ENCODE data around the gene SLC7A4. TPM values are rescaled to one million over a fixed set of nuclear protein-coding genes. Genes with fewer than 3 reads are reported as not detected.
"Not testable (repeated sequence)": the region's sequence is repeated elsewhere in the genome, so short reads cannot be mapped to it uniquely, and the experiment has no call there.

The SLC7A4 gene
- total RNA-seq, 2 experiments from 2014 or later: not detected

- H3K4me1 Mint-ChIP-seq (ENCODE audit: low read depth): peaks cover 15% of the 10 kb centered on the region
- DNase-seq: no peak
- ChIA-PET POLR2A (interaction anchor here (0.7 kb wide), 1 partner anchor 29 kb away, joined by 3 read pairs; the partner anchor contains the start of gene P2RX6), CTCF (interaction anchor here (1.0 kb wide), 1 partner anchor 59 kb away, joined by 3 read pairs; no protein-coding TSS in a partner anchor)
- peaks cover 21% of the 10 kb centered on the region for H3K27me3 Mint-ChIP-seq
- no peak for TF ChIP-seq CTCF (IDR thresholded peaks at IDR 0.05)
- H3K36me3 Mint-ChIP-seq (ENCODE audit: low read depth): no peaks in the 10 kb centered on the region
- no peak overlapping the region for H3K4me3 Mint-ChIP-seq
- no peaks in the 10 kb centered on the region for H3K9me3 Mint-ChIP-seq
- intact Hi-C loops (cut with micrococcal nuclease): loop anchor here (10.0 kb wide), 1 partner anchor 51 kb away; no protein-coding TSS in a partner anchor
- H3K27ac Mint-ChIP-seq: no peak overlapping the region
- ATAC-seq: no peak
These were observed 11.6 kb upstream of the SLC7A4 start for GRCh38 chr22:21043860-21044535.

- no peak for ATAC-seq
- intact Hi-C loops (cut with micrococcal nuclease): loop anchor here (10.0 kb wide), 1 partner anchor 52 kb away; no protein-coding TSS in a partner anchor
- ChIA-PET POLR2A (interaction anchor here (0.7 kb wide), 1 partner anchor 28 kb away, joined by 3 read pairs; the partner anchor contains the start of gene P2RX6), CTCF (no interaction called here)
- H3K4me3 Mint-ChIP-seq: no peak overlapping the region
- peaks cover 25% of the 10 kb centered on the region for H3K27me3 Mint-ChIP-seq
- no peaks in the 10 kb centered on the region for H3K9me3 Mint-ChIP-seq
- DNase-seq: no peak
- no peak overlapping the region for H3K27ac Mint-ChIP-seq
- H3K36me3 Mint-ChIP-seq (ENCODE audit: low read depth): no peaks in the 10 kb centered on the region
- peaks cover 15% of the 10 kb centered on the region for H3K4me1 Mint-ChIP-seq (ENCODE audit: low read depth)
- TF ChIP-seq CTCF (IDR thresholded peaks at IDR 0.05): no peak
These were observed 10.9 kb upstream of the SLC7A4 start for GRCh38 chr22:21042978-21043859.

- H3K4me3 Mint-ChIP-seq: no peak overlapping the region
- ChIA-PET CTCF (no interaction called here), POLR2A (no interaction called here)
- ATAC-seq (no peak), DNase-seq (no peak)
- peaks cover 28% of the 10 kb centered on the region for H3K27me3 Mint-ChIP-seq
- intact Hi-C loops (cut with micrococcal nuclease): loop anchor here (10.0 kb wide), 1 partner anchor 53 kb away; no protein-coding TSS in a partner anchor
- no peak overlapping the region for H3K27ac Mint-ChIP-seq
- peaks cover 15% of the 10 kb centered on the region for H3K4me1 Mint-ChIP-seq (ENCODE audit: low read depth)
- H3K36me3 Mint-ChIP-seq (ENCODE audit: low read depth): no peaks in the 10 kb centered on the region
- no peak for TF ChIP-seq CTCF (IDR thresholded peaks at IDR 0.05)
- H3K9me3 Mint-ChIP-seq: no peaks in the 10 kb centered on the region
These were observed 9.6 kb upstream of the SLC7A4 start for GRCh38 chr22:21041937-21042336.

GRCh38 chr22:21039158-21039557 lies 6.8 kb upstream of the SLC7A4 start:
- intact Hi-C loops (cut with micrococcal nuclease); H3K4me1 Mint-ChIP-seq (ENCODE audit: low read depth); H3K4me3 Mint-ChIP-seq; DNase-seq; H3K36me3 Mint-ChIP-seq (ENCODE audit: low read depth); ATAC-seq; H3K27ac Mint-ChIP-seq; CTCF ChIA-PET; H3K9me3 Mint-ChIP-seq; POLR2A ChIA-PET: not testable (repeated sequence)
- H3K27me3 Mint-ChIP-seq: peaks cover 20% of the 10 kb centered on the region

- H3K9me3 Mint-ChIP-seq: no peaks in the 10 kb centered on the region
- no peak for DNase-seq
- intact Hi-C loops (cut with micrococcal nuclease): no loop called here
- no peak for TF ChIP-seq CTCF (IDR thresholded peaks at IDR 0.05)
- no peak for ATAC-seq
- POLR2A ChIA-PET: no interaction called here
- no peaks in the 10 kb centered on the region for H3K36me3 Mint-ChIP-seq (ENCODE audit: low read depth)
- peaks cover 2% of the 10 kb centered on the region for H3K4me1 Mint-ChIP-seq (ENCODE audit: low read depth)
- no peak overlapping the region for H3K4me3 Mint-ChIP-seq
- CTCF ChIA-PET: no interaction called here
- no peak overlapping the region for H3K27ac Mint-ChIP-seq
- H3K27me3 Mint-ChIP-seq: peaks cover 21% of the 10 kb centered on the region
These were observed 6.0 kb upstream of the SLC7A4 start for GRCh38 chr22:21038405-21038804.

Measured in activated CD8-positive, alpha-beta T cell treated with anti-CD3 and anti-CD28 coated beads for 36 hours (primary cell).